HS-5 (cell line): Measurements from ENCODE around the gene UTP14C.
A peak's percentile ranks its signal among the peaks of the same experiment; 100 is the strongest.
"Not testable (repeated sequence)": the region's sequence is repeated elsewhere in the genome, so short reads cannot be mapped to it uniquely, and the experiment has no call there.

Source experiments
- DNase-seq: peaks from one replicate; pipeline ENCODE4 v3.0.0-alpha.2; 2012; ENCODE audit warnings: low read depth

UTP14C gene

DNA sequence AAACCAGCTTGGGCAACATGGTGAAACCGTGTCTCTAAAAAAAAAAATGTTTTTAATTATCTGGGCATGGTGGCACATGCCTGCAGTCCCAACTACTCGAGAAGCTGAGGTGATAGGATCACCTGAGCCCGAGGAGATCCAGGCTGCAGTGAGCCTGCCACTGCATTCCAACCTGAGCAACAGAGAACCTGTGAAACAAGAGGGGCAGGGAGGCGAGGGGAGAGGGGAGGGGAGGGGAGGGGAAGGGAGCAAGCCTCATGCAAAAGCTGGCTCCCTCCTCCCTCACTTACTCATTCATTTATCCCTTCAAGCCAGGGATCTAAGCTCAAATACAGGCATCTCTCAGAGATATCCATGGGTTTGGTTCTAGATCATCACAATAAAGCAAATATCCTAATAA lies 22.1 kb upstream of the UTP14C start:
- DNase-seq = no peak

DNA sequence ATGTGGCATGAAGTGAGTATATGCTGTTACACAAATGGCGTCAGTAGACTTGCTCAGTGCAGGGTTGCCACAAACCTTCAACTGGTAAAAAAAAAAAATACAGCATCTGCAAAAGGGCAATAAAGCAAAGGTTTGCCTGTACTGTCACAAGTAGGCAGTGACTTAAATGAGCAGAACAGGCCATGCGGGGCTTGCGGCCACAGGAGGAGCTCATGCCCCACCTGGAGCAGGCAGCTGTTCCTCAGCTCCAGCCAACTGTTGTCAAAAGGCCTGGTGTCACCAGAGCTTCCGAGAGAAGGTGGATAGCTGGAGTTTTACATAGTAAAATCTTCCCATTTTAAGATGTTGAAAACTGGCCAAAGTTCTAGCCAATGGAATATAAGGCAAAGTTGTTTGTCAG lies 20.9 kb upstream of the UTP14C start:
- no peak for DNase-seq

DNA sequence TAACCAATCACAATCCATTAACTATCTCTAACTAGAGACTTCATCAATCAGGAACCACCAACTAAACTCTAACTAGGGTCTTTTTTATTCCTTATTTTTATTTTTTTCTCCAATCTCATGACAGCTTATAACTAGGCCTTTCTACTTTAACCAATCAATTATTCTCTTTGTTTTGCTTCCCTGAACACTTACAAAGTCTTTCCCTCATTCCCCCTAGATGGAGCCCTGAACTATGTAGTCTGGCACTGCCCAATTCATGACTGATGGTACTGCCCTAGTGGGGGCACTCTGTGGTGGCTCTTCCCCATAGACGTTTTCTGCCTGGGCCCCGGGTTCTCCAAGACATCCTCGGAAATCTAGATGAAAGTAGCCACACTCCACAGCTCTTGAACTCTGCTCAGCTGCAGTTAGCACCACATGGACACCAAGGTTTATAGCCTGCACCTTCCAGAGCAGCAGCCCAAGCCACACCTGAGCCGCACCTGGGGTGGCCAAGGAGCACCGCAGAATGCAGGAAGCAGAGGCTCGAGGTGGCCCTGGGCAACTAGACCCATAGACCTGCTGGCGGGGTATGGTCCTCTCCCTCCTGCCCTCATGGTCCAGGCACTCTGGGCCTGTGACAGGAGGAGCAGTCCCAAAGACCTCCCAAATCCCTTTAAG lies 19.9 kb upstream of the UTP14C start:
- DNase-seq = no peak

DNA sequence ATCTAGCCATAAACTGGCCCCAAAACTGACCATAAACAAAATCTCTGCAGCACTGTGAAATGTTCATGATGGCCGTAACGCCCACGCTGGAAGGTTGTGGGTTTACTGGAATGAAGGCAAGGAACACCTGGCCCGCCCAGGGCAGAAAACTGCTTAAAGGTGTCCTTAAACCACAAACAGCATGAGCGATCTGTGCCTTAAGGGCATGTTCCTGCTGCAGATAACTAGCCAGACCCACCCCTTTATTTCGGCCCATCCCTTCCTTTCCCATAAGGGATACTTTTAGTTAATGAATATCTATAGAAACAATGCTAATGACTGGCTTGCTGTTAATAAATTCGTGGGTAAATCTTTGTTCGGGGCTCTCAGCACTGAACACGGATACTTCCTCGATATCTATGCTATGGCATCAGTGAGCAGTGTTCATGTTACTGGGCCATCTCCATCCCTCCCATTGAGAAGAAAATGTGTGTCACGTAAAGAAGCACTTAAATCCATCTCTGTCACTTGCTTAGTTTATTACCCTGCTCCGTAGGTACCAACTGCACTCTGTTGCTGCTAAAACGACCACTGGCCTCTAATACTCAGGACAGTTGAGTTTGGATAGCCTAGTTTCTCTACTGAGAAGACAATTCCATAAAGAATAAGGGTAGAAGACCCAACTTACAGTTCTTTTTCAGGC lies 18.5 kb upstream of the UTP14C start:
- no peak for DNase-seq

GRCh38 chr13:52006523-52007245 lies 17.8 kb upstream of the UTP14C start:
- no peak for DNase-seq

DNA sequence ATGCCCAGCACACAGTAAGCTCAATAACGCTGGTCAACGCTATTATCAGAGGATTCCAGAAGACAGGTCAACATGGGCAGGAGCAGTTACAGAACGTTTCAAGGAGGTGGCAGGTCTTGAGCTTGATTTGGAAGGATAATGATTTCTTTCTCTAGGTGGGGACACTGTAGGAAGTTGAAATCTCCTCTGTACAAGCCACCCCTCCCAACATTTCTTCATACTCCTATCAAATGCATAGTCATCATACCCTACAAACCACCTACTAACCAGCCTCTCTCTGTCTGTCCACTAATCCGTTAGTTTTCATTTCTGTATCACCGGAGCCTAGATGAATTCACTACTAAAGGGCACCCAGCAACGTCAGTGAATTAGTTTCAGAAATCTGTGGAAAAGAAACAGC lies 14.5 kb upstream of the UTP14C start:
- no peak for DNase-seq

GRCh38 chr13:52010890-52011631 lies 13.4 kb upstream of the UTP14C start, which contains the start of gene ATP7B:
Gene ATP7B, minus strand, starts transcription at chr13:52011450. Its CDS starts 113 bp downstream, at chr13:52011337.
- no peak for DNase-seq

- DNase-seq = peak; percentile 73
Observed at GRCh38 chr13:52011632-52012511, 12.6 kb upstream of the UTP14C start, which contains the start of gene ALG11. Gene ALG11, plus strand, starts transcription at chr13:52012398. Its CDS starts 21 bp downstream, at chr13:52012419.

DNA sequence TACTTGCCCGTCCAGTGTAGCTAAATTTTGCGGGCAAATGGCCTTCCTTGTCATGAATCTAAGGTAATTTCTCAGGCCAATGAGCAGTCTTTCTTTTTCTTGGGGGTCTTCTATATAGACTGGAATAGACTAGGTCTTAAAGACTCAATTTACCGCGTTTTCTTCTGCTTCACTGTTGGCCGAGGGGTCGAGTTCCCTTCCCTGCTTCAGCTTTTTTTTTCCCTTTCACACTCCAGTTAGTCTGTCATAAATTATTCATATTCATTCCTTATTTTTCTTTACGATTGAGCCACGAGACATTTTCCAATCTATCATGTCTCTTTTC lies 12.0 kb upstream of the UTP14C start:
- no peak for DNase-seq

DNA sequence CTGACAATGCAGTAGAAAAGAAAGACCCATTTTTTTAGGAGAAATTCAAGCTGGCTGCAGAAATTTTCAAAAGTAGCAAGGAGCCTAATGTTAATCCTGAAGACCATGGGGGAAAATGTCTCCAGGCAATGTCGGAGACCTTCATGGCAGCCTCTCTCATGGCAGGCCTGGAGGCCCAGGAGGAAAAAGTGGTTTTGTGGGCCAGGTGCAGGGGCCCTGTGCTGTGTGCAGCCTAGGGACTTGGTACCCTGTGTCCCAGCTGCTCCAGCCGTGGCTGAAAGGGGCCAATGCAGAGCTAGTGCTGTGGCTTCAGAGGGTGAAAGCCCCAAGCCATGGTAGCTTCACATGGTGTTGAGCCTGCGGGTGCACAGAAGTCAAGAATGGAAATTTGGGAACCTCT lies 8.2 kb upstream of the UTP14C start:
- DNase-seq = no peak

GRCh38 chr13:52020191-52020590 lies 4.3 kb upstream of the UTP14C start:
- DNase-seq = no peak

DNA sequence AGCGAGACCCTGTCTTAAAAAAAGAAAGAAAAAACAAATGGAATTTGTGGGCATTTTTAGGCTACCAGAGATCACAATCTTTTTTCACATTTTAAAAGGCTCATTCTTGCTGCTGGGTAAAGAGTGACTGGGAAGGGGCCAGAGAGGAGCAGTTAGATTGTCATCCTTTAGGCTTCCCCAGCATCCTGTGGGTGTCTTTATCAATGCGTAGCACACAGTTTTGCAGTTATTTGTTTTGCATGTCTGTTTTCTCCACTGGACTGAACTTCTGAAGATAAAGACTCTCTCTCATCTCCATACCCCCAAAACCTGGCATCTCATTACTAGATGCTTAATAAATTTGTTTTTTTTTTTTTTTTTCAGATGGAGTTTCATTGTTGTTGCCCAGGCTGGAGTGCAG lies 2.1 kb upstream of the UTP14C start:
- no peak for DNase-seq

GRCh38 chr13:52025475-52026245 lies 1.2 kb downstream of the UTP14C start:
- DNase-seq = no peak

DNA sequence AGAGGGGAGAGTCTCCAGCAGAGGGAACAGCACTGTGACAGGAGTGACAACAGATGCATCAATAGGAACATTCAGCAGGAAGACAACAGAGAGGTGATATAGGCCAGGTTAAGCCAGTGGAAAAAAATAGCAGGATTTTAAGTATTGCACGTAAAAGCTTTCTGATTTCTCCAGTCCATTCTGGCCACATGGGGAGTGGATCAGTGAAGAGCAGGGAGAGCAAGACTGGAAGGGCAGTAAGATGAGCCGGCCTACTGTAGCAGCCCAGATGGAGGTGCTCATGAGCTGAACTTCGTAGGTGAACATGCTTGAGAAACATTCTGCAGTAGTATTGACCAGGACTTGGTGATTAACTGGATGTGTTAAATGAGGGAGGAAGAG lies 1.7 kb downstream of the UTP14C start:
- DNase-seq = no peak

DNA sequence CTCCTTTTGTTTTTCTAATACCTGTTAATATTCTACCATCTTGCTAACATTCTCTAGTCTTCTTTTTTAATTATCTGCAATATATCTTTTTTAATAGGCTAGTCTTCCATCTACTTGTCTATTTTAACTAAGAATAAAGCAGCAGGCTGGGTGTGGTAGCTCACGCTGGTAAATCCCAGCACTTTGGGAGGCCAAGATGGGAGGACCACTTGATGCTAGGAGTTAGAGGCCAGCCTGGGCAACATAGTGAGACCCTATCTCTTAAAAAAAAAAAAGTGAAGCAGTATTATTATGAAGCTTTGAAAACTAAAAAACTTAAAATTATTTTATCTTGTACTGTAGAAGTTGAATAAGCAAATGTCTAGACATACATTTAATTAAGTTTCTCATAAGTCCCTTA lies 3.3 kb downstream of the UTP14C start:
- no peak for DNase-seq

DNA sequence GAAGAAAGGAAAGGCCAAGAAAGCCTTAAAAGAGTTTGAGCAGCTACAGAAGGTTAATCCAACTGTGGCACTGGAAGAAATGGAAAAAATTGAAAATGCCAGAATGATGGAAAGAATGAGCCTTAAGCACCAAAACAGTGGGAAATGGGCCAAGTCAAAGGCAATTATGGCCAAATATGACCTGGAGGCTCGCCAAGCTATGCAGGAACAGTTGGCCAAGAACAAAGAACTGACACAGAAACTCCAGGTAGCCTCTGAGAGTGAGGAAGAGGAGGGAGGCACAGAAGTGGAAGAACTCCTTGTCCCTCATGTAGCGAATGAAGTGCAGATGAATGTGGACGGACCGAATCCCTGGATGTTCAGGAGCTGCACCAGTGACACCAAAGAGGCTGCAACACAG lies 5.1 kb downstream of the UTP14C start:
- no peak for DNase-seq

DNA sequence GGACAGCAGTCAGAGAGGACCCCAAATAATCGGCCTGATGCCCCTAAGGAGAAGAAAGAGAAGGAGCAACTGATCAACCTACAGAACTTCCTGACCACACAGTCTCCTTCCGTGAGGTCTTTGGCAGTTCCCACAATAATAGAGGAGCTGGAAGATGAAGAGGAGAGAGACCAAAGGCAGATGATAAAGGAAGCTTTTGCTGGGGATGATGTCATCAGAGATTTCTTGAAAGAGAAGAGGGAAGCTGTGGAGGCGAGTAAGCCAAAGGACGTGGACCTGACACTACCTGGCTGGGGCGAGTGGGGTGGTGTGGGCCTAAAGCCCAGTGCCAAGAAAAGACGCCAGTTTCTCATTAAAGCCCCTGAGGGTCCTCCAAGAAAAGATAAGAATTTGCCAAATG lies 5.9 kb downstream of the UTP14C start:
- DNase-seq = not testable (repeated sequence)

DNA sequence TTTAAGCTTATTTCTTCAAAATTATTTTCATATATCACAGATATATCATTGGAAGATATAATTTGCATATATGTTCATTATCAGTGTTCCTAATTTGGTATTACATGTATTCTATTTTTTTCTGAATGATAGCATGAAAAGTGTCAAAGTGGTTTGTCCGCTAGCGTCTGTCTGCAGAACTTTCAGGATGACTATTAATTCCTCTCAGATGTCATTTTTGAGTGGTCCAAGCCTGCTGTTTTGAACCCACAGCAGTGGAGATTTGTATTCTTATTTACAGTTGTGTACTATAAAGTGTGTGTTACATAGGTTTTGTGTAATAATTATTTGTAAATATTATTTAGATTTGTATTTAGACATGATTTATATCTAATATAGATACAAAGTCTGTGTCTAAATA lies 8.5 kb downstream of the UTP14C start:
- no peak for DNase-seq

DNA sequence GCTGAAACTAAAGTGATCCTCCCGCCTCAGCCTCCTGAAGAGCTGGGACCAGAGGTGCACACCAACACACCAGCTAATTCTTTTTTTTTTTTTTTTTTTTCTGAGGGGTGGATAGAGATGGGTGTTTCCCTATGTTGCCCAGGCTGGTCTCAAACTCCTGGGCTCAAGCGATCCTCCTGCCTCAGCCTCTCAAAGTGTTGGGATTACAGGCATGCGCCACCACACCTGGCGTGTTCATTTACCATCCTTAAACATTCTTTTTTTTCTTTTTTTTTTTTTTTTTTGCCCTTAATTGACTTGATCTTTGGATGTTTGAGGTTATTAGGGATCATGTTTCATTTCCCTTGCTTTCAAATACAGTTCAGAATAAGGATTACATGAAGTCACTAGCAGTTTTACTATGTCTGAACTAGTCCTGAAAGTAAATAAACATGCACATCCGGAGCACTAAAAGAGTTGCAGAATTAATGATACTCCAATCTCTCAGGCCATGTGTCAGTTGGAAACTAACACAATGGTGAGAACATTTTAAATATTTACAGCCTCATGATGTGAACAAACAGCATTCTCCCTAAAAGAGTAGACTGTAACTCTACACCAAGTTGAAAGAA lies 10.2 kb downstream of the UTP14C start:
- DNase-seq = no peak

DNA sequence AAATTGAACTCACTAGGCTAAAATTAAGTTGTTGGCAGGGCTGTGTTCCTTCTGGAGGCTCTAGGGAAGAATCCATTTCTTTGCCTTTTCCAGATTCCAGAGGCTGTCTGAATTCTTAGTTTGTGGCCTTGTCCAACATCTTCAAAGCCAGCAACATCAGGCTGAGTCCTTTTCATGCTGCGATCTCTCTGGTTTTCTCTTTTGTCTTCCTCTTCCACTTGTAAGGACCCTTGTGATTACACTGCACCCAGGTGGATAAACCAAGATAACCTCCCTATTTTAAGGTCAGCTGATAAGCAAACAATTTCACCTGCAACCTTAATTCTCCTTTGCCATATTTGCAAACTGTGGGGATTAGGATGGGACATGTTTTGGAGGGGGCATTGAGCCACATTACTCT lies 11.5 kb downstream of the UTP14C start:
- DNase-seq = no peak
